ENCODE data around the gene MAGIX.
"Not testable (repeated sequence)": the region's sequence is repeated elsewhere in the genome, so short reads cannot be mapped to it uniquely, and the experiment has no call there.

MAGIX gene

GRCh38 chrX:49129427-49129826 is 33.1 kb upstream of the MAGIX start:
- H3K4me3 ChIP-seq (ENCODE audit: low read length) = no peak overlapping the region
- no peak for DNase-seq (ENCODE audit: low read depth)
- TF ChIP-seq CTCF (conservative IDR thresholded peaks at IDR 0.05; ENCODE audit: low read depth, low read length) = no peak

GRCh38 chrX:49132275-49132674 is 30.3 kb upstream of the MAGIX start:
- not testable (repeated sequence) for H3K4me3 ChIP-seq (ENCODE audit: low read length); DNase-seq (ENCODE audit: low read depth)

- TF ChIP-seq CTCF (conservative IDR thresholded peaks at IDR 0.05; ENCODE audit: low read depth, low read length) = no peak
- DNase-seq (ENCODE audit: low read depth) = no peak
- H3K4me3 ChIP-seq (ENCODE audit: low read length) = no peak overlapping the region
These were observed 28.8 kb upstream of the MAGIX start for GRCh38 chrX:49133759-49134158.

GRCh38 chrX:49137492-49137891 is 25.1 kb upstream of the MAGIX start:
- no peak overlapping the region for H3K4me3 ChIP-seq (ENCODE audit: low read length)
- DNase-seq (ENCODE audit: low read depth) = no peak
- TF ChIP-seq CTCF (conservative IDR thresholded peaks at IDR 0.05; ENCODE audit: low read depth, low read length) = no peak

GRCh38 chrX:49139713-49140112 is 22.8 kb upstream of the MAGIX start:
- TF ChIP-seq CTCF (conservative IDR thresholded peaks at IDR 0.05; ENCODE audit: low read depth, low read length) = no peak
- DNase-seq (ENCODE audit: low read depth) = no peak
- no peak overlapping the region for H3K4me3 ChIP-seq (ENCODE audit: low read length)

- TF ChIP-seq CTCF (conservative IDR thresholded peaks at IDR 0.05; ENCODE audit: low read depth, low read length) = peak; percentile 49
- not testable (repeated sequence) for DNase-seq (ENCODE audit: low read depth); H3K4me3 ChIP-seq (ENCODE audit: low read length)
These were observed 20.3 kb upstream of the MAGIX start for GRCh38 chrX:49142264-49142663.

- DNase-seq (ENCODE audit: low read depth); H3K4me3 ChIP-seq (ENCODE audit: low read length): not testable (repeated sequence)
These were observed 19.4 kb upstream of the MAGIX start for GRCh38 chrX:49143154-49143553.

GRCh38 chrX:49147282-49147681 is 15.3 kb upstream of the MAGIX start:
- no peak for DNase-seq (ENCODE audit: low read depth)
- H3K4me3 ChIP-seq (ENCODE audit: low read length) = no peak overlapping the region
- no peak for TF ChIP-seq CTCF (conservative IDR thresholded peaks at IDR 0.05; ENCODE audit: low read depth, low read length)

Data from retinal pigment epithelial cell (primary cell).